Measurements from ENCODE around the gene KRTAP10-10. TPM values are rescaled to one million over a fixed set of nuclear protein-coding genes. Genes with fewer than 3 reads are reported as not detected.
"Not testable (repeated sequence)": the region's sequence is repeated elsewhere in the genome, so short reads cannot be mapped to it uniquely, and the experiment has no call there.

KRTAP10-10 gene
- total RNA-seq, 8 experiments from 2014 or later: 0.17 to 1.1 (median 0.51) TPM; not detected in 4

- in situ Hi-C loops (cut with MboI; ENCODE audit: low pct_unique_long_range_greater_than_20kb in 2 of 9, low sequenced_read_pairs in 9 of 9, unreplicated experiment in 9 of 9): no loop called here
- 0 to 78% (median 22%) methylated on average over 1 of the region's 1 CpG; no CpG with 5 or more reads in 3 of the 10 experiments for WGBS, 10 experiments
- no peak overlapping the region for H3K4me3 ChIP-seq
- ATAC-seq (replicated peaks in 6 of 8): no peak
- H3K27ac ChIP-seq: no peak overlapping the region
- no peaks in the 10 kb centered on the region for H3K4me1 ChIP-seq (replicated peaks in 1 of 2)
These were observed 30.5 kb downstream of the KRTAP10-10 start for GRCh38 chr21:44667612-44668011.

DNA sequence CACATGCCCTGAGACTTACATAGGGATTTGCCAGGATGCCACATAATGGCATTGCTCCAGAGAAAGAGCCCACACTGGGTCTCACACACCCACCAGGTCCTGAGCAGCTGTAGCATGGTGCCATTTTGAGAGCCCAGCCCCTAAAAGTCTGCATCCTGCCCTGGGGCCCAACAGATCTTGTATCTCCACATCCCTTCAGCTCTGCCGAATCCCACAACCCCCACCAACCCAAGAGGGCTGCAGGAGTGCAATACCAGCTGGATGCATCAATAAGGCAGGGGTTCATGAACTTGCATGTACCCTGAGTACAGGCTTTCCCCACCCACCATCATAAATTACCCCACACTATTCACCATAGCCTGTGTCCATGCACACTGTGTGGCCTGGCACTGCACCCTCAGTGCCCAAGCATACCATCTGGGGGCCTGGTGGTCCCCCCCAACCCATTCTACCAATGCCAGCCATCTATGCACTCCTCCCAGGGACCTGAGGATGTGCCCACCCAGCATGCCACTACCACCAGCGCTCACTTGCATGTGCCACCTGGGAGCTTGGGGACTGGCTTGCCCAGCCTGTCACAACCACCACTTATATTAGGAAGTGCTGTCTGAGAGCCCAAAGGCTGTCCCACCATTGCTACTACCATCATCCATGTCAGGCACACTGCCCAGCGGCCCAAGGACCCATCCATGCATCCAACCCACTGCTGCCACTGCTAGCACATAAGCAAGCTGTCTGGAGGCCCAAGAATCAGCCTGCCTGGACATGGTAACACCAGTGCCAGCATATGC, 33.7 kb downstream of the KRTAP10-10 start:
- Histone ChIP-seq H3K4me1 (replicated peaks in 1 of 2) (no peaks in the 10 kb centered on the region), H3K27ac (no peak overlapping the region), H3K4me3 (no peak overlapping the region)
- 0 to 80% (median 57%) methylated on average over 1 to 3 of the region's 3 CpGs; no CpG with 5 or more reads in 5 of the 10 experiments for WGBS, 10 experiments
- ATAC-seq (replicated peaks in 6 of 8): no peak
- in situ Hi-C loops (cut with MboI; ENCODE audit: low pct_unique_long_range_greater_than_20kb in 2 of 9, low sequenced_read_pairs in 9 of 9, unreplicated experiment in 9 of 9): no loop called here

DNA sequence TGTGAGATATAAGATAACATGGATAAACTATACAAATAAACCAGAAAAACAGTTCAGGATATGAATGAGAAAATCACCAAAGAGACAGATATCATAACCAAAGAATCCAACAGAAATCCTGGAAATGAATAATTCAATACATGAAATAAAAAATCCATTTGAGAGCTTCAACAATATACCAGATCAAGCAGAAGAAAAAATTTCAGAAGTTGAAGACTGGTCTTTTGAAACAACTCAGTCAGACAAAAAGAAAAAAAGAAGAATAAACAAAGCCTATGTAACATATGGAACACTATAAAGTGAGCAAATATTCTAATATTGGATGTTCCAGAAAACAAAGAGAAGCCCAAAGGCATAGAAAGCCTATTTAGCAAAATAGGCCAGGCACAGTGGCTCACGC, 34.8 kb downstream of the KRTAP10-10 start:
- ATAC-seq (replicated peaks in 6 of 8): no peak
- Histone ChIP-seq H3K27ac (no peak overlapping the region), H3K4me3 (no peak overlapping the region), H3K4me1 (replicated peaks in 1 of 2) (no peaks in the 10 kb centered on the region)
- in situ Hi-C loops (cut with MboI; ENCODE audit: low pct_unique_long_range_greater_than_20kb in 2 of 9, low sequenced_read_pairs in 9 of 9, unreplicated experiment in 9 of 9): no loop called here
- WGBS, 10 experiments: 60 to 100% (median 82%) methylated on average over 1 of the region's 1 CpG; no CpG with 5 or more reads in 4 of the 10 experiments

GRCh38 chr21:44677881-44678280, 40.7 kb downstream of the KRTAP10-10 start:
- no peak overlapping the region for H3K4me3 ChIP-seq
- H3K4me1 ChIP-seq (replicated peaks in 1 of 2): no peaks in the 10 kb centered on the region
- H3K27ac ChIP-seq: no peak overlapping the region
- no peak for ATAC-seq (replicated peaks in 6 of 8)
- 62 to 95% (median 80%) methylated on average over 1 to 10 of the region's 13 CpGs; no CpG with 5 or more reads in 3 of the 10 experiments for WGBS, 10 experiments
- in situ Hi-C loops (cut with MboI; ENCODE audit: low pct_unique_long_range_greater_than_20kb in 2 of 9, low sequenced_read_pairs in 9 of 9, unreplicated experiment in 9 of 9): no loop called here

DNA sequence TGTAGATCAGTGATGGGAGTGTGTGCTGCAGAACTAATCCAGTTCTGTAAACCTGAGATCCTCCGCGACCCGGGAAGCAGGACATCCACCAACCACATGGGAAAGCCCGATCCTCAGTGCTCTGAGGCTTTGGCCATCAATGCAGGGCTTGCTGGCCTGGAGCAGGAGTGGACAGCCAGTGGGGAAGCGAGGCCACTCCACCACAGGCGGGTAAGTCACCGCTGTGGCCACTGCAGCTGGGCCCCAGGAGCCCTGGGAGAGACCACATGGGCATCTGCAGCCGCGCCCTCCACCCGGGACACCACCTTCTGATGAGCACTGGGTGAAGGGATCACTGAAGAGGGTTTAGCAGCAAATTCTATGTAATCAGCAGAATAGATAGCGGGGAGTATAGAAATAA, 44.0 kb downstream of the KRTAP10-10 start:
- Histone ChIP-seq H3K4me3 (no peak overlapping the region), H3K27ac (no peak overlapping the region), H3K4me1 (replicated peaks in 1 of 2) (peaks cover 0 to 1% of the 10 kb centered on the region in 2 donors)
- ATAC-seq (replicated peaks in 6 of 8): no peak
- in situ Hi-C loops (cut with MboI; ENCODE audit: low pct_unique_long_range_greater_than_20kb in 2 of 9, low sequenced_read_pairs in 9 of 9, unreplicated experiment in 9 of 9): no loop called here
- 27 to 95% (median 73%) methylated on average over 1 to 10 of the region's 11 CpGs; no CpG with 5 or more reads in 3 of the 10 experiments for WGBS, 10 experiments

- 27 to 96% (median 80%) methylated on average over 1 to 12 of the region's 23 CpGs; no CpG with 5 or more reads in 1 of the 10 experiments for WGBS, 10 experiments
These were observed 44.9 kb downstream of the KRTAP10-10 start, which contains the start of gene KRTAP12-1 for GRCh38 chr21:44681861-44682579. KRTAP12-1 (minus strand) TSS chr21:44682163; CDS start chr21:44682123, 40 bp downstream.

GRCh38 chr21:44682580-44683151, 45.5 kb downstream of the KRTAP10-10 start:
- in situ Hi-C loops (cut with MboI; ENCODE audit: low pct_unique_long_range_greater_than_20kb in 2 of 9, low sequenced_read_pairs in 9 of 9, unreplicated experiment in 9 of 9): no loop called here
- ATAC-seq (replicated peaks in 6 of 8): no peak

More at GRCh38 chr21:44681861-44682579, 44.9 kb downstream of the KRTAP10-10 start, which contains the start of gene KRTAP12-1:
- no peak for ATAC-seq (replicated peaks in 6 of 8)
- in situ Hi-C loops (cut with MboI; ENCODE audit: low pct_unique_long_range_greater_than_20kb in 2 of 9, low sequenced_read_pairs in 9 of 9, unreplicated experiment in 9 of 9): no loop called here
- Histone ChIP-seq H3K4me3 (no peak within 1 kb of the TSS), H3K27ac (no peak within 1 kb of the TSS), H3K4me1 (replicated peaks in 1 of 2) (peaks cover 4 to 10% of the 10 kb centered on the region in 2 donors)

GRCh38 chr21:44684077-44684476, 46.9 kb downstream of the KRTAP10-10 start:
- in situ Hi-C loops (cut with MboI; ENCODE audit: low pct_unique_long_range_greater_than_20kb in 2 of 9, low sequenced_read_pairs in 9 of 9, unreplicated experiment in 9 of 9): no loop called here
- no peak for ATAC-seq (replicated peaks in 6 of 8)
- 24 to 83% (median 39%) methylated on average over 1 to 7 of the region's 7 CpGs; no CpG with 5 or more reads in 2 of the 10 experiments for WGBS, 10 experiments
- Histone ChIP-seq H3K4me3 (no peak overlapping the region), H3K4me1 (replicated peaks in 1 of 2) (peaks cover 4 to 22% of the 10 kb centered on the region in 2 donors), H3K27ac (no peak overlapping the region)

More at GRCh38 chr21:44682580-44683151, 45.5 kb downstream of the KRTAP10-10 start:
- Histone ChIP-seq H3K27ac (no peak overlapping the region), H3K4me1 (replicated peaks in 1 of 2) (peaks cover 4 to 17% of the 10 kb centered on the region in 2 donors), H3K4me3 (no peak overlapping the region)
- 7 to 82% (median 58%) methylated on average over 1 to 8 of the region's 15 CpGs; no CpG with 5 or more reads in 5 of the 10 experiments for WGBS, 10 experiments

GRCh38 chr21:44684483-44684882, 47.3 kb downstream of the KRTAP10-10 start:
- H3K4me1 ChIP-seq (replicated peaks in 1 of 2): peaks cover 4 to 22% of the 10 kb centered on the region in 2 donors
- WGBS, 10 experiments: 0 to 87% (median 79%) methylated on average over 1 to 6 of the region's 6 CpGs; no CpG with 5 or more reads in 5 of the 10 experiments
- H3K27ac ChIP-seq: no peak overlapping the region
- no peak for ATAC-seq (replicated peaks in 6 of 8)
- no peak overlapping the region for H3K4me3 ChIP-seq
- in situ Hi-C loops (cut with MboI; ENCODE audit: low pct_unique_long_range_greater_than_20kb in 2 of 9, low sequenced_read_pairs in 9 of 9, unreplicated experiment in 9 of 9): no loop called here

GRCh38 chr21:44685050-44685449, 47.9 kb downstream of the KRTAP10-10 start:
- ATAC-seq (replicated peaks in 6 of 8); H3K27ac ChIP-seq; H3K4me3 ChIP-seq; in situ Hi-C loops (cut with MboI; ENCODE audit: low pct_unique_long_range_greater_than_20kb in 2 of 9, low sequenced_read_pairs in 9 of 9, unreplicated experiment in 9 of 9): not testable (repeated sequence)
- peaks cover 4 to 22% of the 10 kb centered on the region in 2 donors for H3K4me1 ChIP-seq (replicated peaks in 1 of 2)
- 80% methylated on average over 1 of the region's 6 CpGs; no CpG with 5 or more reads in 9 of the 10 experiments for WGBS, 10 experiments

DNA sequence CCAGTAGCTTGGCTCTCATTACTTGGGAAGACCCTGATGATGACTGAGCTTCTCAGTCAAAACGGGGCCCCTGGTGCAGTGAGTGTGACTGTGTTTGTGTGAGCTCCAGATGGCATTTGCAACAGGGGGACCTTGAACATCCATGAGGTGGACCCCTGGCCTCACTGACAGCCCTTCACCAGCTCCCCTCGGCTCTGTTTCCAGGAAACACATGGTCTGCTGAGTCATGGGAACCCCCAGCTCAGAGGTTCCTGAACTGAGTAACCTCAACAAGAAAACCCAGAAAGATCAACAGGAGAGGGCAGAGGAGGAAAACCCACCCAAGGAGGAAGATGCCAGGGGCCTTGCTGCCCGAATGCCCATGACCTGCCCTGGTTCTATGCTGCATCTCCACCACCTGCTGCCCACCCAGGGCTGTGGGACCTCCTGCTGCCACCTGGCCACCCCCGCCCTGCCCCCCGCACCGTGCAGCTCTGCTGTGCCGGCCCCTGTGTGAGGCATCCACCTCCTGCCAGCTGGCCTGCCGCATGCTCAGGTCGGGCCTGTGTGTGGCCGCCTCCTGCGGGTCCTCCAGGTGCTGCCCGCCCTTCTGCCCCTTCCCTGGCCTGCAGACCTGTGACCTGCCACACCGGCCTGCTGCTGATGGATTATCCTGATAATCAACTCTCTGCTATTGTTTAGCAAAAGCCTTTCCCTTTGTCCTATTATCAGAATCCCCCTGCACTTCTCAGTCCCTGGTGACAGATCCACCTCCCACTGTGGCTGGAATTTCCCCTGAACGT, 49.0 kb downstream of the KRTAP10-10 start:
- WGBS, 10 experiments: 0 to 56% (median 8%) methylated on average over 2 to 4 of the region's 14 CpGs; no CpG with 5 or more reads in 6 of the 10 experiments
- H3K4me3 ChIP-seq: no peak overlapping the region
- H3K4me1 ChIP-seq (replicated peaks in 1 of 2): peaks cover 4 to 22% of the 10 kb centered on the region in 2 donors
- no peak overlapping the region for H3K27ac ChIP-seq
- peak in 5 of 8 experiments; percentile 36 to 70 (median 50) for ATAC-seq (replicated peaks in 6 of 8)
- in situ Hi-C loops (cut with MboI; ENCODE audit: low pct_unique_long_range_greater_than_20kb in 2 of 9, low sequenced_read_pairs in 9 of 9, unreplicated experiment in 9 of 9): no loop called here
